BLaER1 (cell line): ENCODE results near the gene CNOT10.

Source experiments
- H3K27ac ChIP-seq: shearing (Covaris generic); formaldehyde crosslinking; 2 replicates; pipeline ENCODE4 v1.8.1; 2022
- H3K27me3 ChIP-seq: shearing (Covaris generic); formaldehyde crosslinking; 2 replicates; pipeline ENCODE4 v1.8.1; 2022
- H3K36me3 ChIP-seq: shearing (Covaris generic); formaldehyde crosslinking; 2 replicates; pipeline ENCODE4 v1.8.1; 2022
- H3K4me1 ChIP-seq: shearing (Covaris generic); formaldehyde crosslinking; 2 replicates; pipeline ENCODE4 v1.8.1; 2022
- H3K4me2 ChIP-seq: shearing (Covaris generic); formaldehyde crosslinking; 2 replicates; pipeline ENCODE4 v1.8.1; 2022
- H3K4me3 ChIP-seq: shearing (Covaris generic); formaldehyde crosslinking; 2 replicates; pipeline ENCODE4 v1.8.1; 2022
- H3K9ac ChIP-seq: shearing (Covaris generic); formaldehyde crosslinking; 2 replicates; pipeline ENCODE4 v1.8.1; 2022
- H3K9me3 ChIP-seq: shearing (Covaris generic); formaldehyde crosslinking; 2 replicates; pipeline ENCODE4 v1.8.1; 2022
- H4K20me1 ChIP-seq: shearing (Covaris generic); formaldehyde crosslinking; 2 replicates; pipeline ENCODE4 v1.8.1; 2022
- Cebpa-rat ChIP-seq: shearing (Covaris generic); IDR thresholded peaks from 2 replicates; pipeline ENCODE4 v1.8.1; 2022

Gene CNOT10

GRCh38 chr3:32686713-32687112 is 1.7 kb downstream of the CNOT10 start:
- peaks cover 43% of the 10 kb centered on the region for H3K36me3 ChIP-seq
- peaks cover 23% of the 10 kb centered on the region for H4K20me1 ChIP-seq
- H3K4me2 ChIP-seq, result peak overlapping the region; percentile 86
- peaks cover 36% of the 10 kb centered on the region for H3K4me1 ChIP-seq
- no peaks in the 10 kb centered on the region for H3K27me3 ChIP-seq
- TF ChIP-seq Cebpa-rat, result no peak
- H3K27ac ChIP-seq, result no peak overlapping the region
- H3K4me3 ChIP-seq, result peak overlapping the region; percentile 91; the same call in 1 of the 2 replicates
- H3K9ac ChIP-seq, result no peak overlapping the region
- H3K9me3 ChIP-seq, result no peaks in the 10 kb centered on the region

GRCh38 chr3:32691847-32692246 is 6.9 kb downstream of the CNOT10 start:
- H4K20me1 ChIP-seq, result peaks cover 45% of the 10 kb centered on the region
- H3K27me3 ChIP-seq, result no peaks in the 10 kb centered on the region
- no peaks in the 10 kb centered on the region for H3K9me3 ChIP-seq
- peaks cover 74% of the 10 kb centered on the region for H3K36me3 ChIP-seq
- TF ChIP-seq Cebpa-rat, result no peak
- H3K27ac ChIP-seq, result no peak overlapping the region
- no peak overlapping the region for H3K4me3 ChIP-seq
- H3K4me1 ChIP-seq, result peaks cover 14% of the 10 kb centered on the region
- no peak overlapping the region for H3K4me2 ChIP-seq
- no peak overlapping the region for H3K9ac ChIP-seq

GRCh38 chr3:32696523-32696922 is 11.5 kb downstream of the CNOT10 start:
- Histone ChIP-seq H3K4me2 (no peak overlapping the region), H3K4me3 (no peak overlapping the region), H3K9me3 (no peaks in the 10 kb centered on the region), H3K27ac (no peak overlapping the region), H3K27me3 (no peaks in the 10 kb centered on the region), H4K20me1 (peaks cover 65% of the 10 kb centered on the region), H3K9ac (no peak overlapping the region), H3K4me1 (no peaks in the 10 kb centered on the region), H3K36me3 (peaks cover 65% of the 10 kb centered on the region)
- no peak for TF ChIP-seq Cebpa-rat

- H4K20me1 ChIP-seq, result peaks cover 53% of the 10 kb centered on the region
- no peak overlapping the region for H3K4me2 ChIP-seq
- no peak overlapping the region for H3K4me3 ChIP-seq
- H3K4me1 ChIP-seq, result no peaks in the 10 kb centered on the region
- TF ChIP-seq Cebpa-rat, result no peak
- H3K9ac ChIP-seq, result no peak overlapping the region
- no peak overlapping the region for H3K27ac ChIP-seq
- peaks cover 53% of the 10 kb centered on the region for H3K36me3 ChIP-seq
- H3K9me3 ChIP-seq, result no peaks in the 10 kb centered on the region
- no peaks in the 10 kb centered on the region for H3K27me3 ChIP-seq
Observed at GRCh38 chr3:32698506-32698905, 13.5 kb downstream of the CNOT10 start.

GRCh38 chr3:32699429-32699828 is 14.4 kb downstream of the CNOT10 start:
- H3K36me3 ChIP-seq, result peaks cover 51% of the 10 kb centered on the region
- peaks cover 50% of the 10 kb centered on the region; the same call in 1 of the 2 replicates for H4K20me1 ChIP-seq
- no peak overlapping the region for H3K4me2 ChIP-seq
- H3K27me3 ChIP-seq, result no peaks in the 10 kb centered on the region
- no peaks in the 10 kb centered on the region for H3K9me3 ChIP-seq
- H3K9ac ChIP-seq, result no peak overlapping the region
- no peak for TF ChIP-seq Cebpa-rat
- no peaks in the 10 kb centered on the region for H3K4me1 ChIP-seq
- no peak overlapping the region for H3K4me3 ChIP-seq
- H3K27ac ChIP-seq, result no peak overlapping the region

GRCh38 chr3:32700244-32700643 is 15.3 kb downstream of the CNOT10 start:
- H3K27me3 ChIP-seq, result no peaks in the 10 kb centered on the region
- no peaks in the 10 kb centered on the region for H3K9me3 ChIP-seq
- no peaks in the 10 kb centered on the region for H3K4me1 ChIP-seq
- no peak overlapping the region for H3K4me3 ChIP-seq
- peaks cover 43% of the 10 kb centered on the region; the same call in 1 of the 2 replicates for H4K20me1 ChIP-seq
- H3K9ac ChIP-seq, result no peak overlapping the region
- no peak for TF ChIP-seq Cebpa-rat
- H3K36me3 ChIP-seq, result peaks cover 44% of the 10 kb centered on the region
- no peak overlapping the region for H3K4me2 ChIP-seq
- no peak overlapping the region for H3K27ac ChIP-seq

GRCh38 chr3:32703491-32703972 is 18.5 kb downstream of the CNOT10 start:
- Histone ChIP-seq H3K4me3 (no peak overlapping the region), H4K20me1 (peaks cover 23% of the 10 kb centered on the region; the same call in 1 of the 2 replicates), H3K36me3 (peaks cover 44% of the 10 kb centered on the region), H3K4me2 (no peak overlapping the region), H3K4me1 (no peaks in the 10 kb centered on the region), H3K27me3 (no peaks in the 10 kb centered on the region), H3K9me3 (no peaks in the 10 kb centered on the region), H3K27ac (no peak overlapping the region), H3K9ac (no peak overlapping the region)
- no peak for TF ChIP-seq Cebpa-rat

- Histone ChIP-seq H3K4me3 (no peak overlapping the region), H3K36me3 (peaks cover 48% of the 10 kb centered on the region), H3K9ac (no peak overlapping the region), H3K27me3 (no peaks in the 10 kb centered on the region), H3K4me1 (no peaks in the 10 kb centered on the region), H4K20me1 (0 out of 2 replicates have a peak, but pooled peaks cover 8% of the 10 kb centered on the region), H3K9me3 (no peaks in the 10 kb centered on the region), H3K27ac (no peak overlapping the region), H3K4me2 (no peak overlapping the region)
- no peak for TF ChIP-seq Cebpa-rat
Observed at GRCh38 chr3:32705232-32705631, 20.2 kb downstream of the CNOT10 start.

GRCh38 chr3:32706348-32707025 is 21.5 kb downstream of the CNOT10 start:
- H3K36me3 ChIP-seq, result peaks cover 51% of the 10 kb centered on the region
- no peak for TF ChIP-seq Cebpa-rat

GRCh38 chr3:32707026-32707370 is 22.0 kb downstream of the CNOT10 start:
- Histone ChIP-seq H3K4me1 (no peaks in the 10 kb centered on the region), H4K20me1 (no peaks in the 10 kb centered on the region), H3K4me2 (no peak overlapping the region), H3K9me3 (no peaks in the 10 kb centered on the region), H3K27me3 (no peaks in the 10 kb centered on the region), H3K36me3 (peaks cover 54% of the 10 kb centered on the region), H3K9ac (no peak overlapping the region), H3K4me3 (no peak overlapping the region), H3K27ac (no peak overlapping the region)
- TF ChIP-seq Cebpa-rat, result no peak

More at GRCh38 chr3:32706348-32707025, 21.5 kb downstream of the CNOT10 start:
- no peak overlapping the region for H3K4me3 ChIP-seq
- no peaks in the 10 kb centered on the region for H3K4me1 ChIP-seq
- H3K27ac ChIP-seq, result no peak overlapping the region
- H3K9ac ChIP-seq, result no peak overlapping the region
- H3K9me3 ChIP-seq, result no peaks in the 10 kb centered on the region
- no peaks in the 10 kb centered on the region for H3K27me3 ChIP-seq
- no peaks in the 10 kb centered on the region for H4K20me1 ChIP-seq
- no peak overlapping the region for H3K4me2 ChIP-seq
